Measurements from ENCODE around the gene CNTRL.
A peak's percentile ranks its signal among the peaks of the same experiment; 100 is the strongest.
"Not testable (repeated sequence)": the region's sequence is repeated elsewhere in the genome, so short reads cannot be mapped to it uniquely, and the experiment has no call there.

CNTRL gene, protein sequence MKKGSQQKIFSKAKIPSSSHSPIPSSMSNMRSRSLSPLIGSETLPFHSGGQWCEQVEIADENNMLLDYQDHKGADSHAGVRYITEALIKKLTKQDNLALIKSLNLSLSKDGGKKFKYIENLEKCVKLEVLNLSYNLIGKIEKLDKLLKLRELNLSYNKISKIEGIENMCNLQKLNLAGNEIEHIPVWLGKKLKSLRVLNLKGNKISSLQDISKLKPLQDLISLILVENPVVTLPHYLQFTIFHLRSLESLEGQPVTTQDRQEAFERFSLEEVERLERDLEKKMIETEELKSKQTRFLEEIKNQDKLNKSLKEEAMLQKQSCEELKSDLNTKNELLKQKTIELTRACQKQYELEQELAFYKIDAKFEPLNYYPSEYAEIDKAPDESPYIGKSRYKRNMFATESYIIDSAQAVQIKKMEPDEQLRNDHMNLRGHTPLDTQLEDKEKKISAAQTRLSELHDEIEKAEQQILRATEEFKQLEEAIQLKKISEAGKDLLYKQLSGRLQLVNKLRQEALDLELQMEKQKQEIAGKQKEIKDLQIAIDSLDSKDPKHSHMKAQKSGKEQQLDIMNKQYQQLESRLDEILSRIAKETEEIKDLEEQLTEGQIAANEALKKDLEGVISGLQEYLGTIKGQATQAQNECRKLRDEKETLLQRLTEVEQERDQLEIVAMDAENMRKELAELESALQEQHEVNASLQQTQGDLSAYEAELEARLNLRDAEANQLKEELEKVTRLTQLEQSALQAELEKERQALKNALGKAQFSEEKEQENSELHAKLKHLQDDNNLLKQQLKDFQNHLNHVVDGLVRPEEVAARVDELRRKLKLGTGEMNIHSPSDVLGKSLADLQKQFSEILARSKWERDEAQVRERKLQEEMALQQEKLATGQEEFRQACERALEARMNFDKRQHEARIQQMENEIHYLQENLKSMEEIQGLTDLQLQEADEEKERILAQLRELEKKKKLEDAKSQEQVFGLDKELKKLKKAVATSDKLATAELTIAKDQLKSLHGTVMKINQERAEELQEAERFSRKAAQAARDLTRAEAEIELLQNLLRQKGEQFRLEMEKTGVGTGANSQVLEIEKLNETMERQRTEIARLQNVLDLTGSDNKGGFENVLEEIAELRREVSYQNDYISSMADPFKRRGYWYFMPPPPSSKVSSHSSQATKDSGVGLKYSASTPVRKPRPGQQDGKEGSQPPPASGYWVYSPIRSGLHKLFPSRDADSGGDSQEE (N-terminal part only)

DNA sequence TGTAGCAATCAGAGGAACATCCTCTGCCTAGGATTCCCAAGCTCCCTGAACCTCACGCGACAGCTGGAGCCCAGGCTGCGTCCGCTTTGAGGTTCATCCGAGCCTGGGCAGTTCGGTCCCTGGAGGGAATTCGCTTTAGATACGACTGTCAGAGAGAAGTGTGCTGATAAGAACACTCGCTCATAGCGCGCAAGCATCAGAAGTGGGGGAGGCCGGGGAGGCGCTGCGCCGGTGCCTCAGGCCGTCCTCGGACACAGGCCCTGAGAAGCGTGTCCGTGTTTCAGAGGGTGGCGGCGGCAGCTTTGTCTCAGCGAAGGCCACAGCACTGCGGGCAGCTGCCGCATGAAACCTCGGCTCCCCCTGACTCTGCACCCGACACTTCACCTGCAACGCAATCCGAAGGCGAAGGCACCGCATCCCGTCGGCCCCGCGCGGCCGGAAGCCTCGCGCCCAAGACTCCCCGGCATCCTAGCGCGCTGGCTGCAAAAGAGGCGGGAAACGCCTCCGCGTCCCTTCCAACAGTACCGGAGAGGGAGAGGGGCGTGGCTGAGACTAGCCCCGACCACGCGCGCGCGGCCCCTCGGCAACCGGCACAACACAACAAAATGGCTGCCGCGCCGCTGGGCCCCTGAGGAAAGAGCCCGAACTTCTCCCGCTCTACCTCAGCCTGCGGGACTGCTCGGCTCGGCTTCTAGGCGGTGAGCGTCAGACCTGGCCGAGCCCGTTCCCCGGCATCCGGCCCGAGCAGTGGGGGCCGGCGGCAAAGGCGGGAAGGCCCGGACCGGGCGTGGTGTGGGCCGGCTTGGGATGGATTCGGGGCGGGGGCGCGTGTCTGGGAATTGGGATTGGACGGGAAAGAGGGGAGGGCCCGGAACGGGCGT lies at the start of gene CNTRL:
CNTRL (plus strand) TSS at position 586 of the 881 bp plus-strand sequence. CDS start 13,372 bp downstream, outside the sequence.
- peak; percentile 92 to 95 for DNase-seq

DNA sequence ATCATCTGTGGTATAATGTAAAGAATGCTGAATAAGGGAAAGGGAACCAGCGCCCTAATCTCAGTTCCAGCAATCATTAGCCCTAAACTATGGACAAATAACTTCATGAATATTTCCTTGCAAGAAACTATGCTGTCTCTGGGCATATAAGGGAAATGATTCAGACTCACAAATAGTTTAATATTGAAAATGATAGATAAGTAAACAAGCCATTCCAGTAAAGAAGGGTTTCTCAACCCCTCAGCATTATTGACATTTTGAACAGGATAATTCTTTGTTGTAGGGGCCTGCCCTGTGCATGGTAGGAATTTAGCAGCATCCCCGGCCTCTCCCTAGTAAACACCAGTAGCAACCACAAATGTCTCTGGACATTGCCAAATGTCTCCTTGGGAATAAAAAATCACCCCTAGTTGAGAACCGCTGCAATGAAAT lies 48.5 kb upstream of the CNTRL start:
- no peak for DNase-seq

DNA sequence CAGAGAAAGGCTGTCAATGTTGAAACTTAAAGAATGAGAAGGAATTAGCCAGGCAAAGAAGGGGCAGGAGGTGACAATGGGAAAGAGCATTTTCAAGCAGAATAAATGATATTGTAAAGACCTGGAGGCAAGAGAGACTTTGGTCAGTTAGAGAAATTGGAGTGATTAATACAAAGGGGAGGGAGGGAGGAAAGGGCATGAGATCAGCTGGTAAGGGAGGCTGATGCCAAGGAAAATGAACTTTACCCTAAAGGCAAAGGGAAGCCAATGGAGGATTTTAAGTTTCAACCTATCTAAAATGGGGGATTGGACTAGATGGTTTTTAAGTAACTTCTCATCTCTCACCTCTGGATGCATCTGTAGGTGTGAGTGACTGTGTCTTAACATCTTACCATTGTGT lies 48.0 kb upstream of the CNTRL start:
- DNase-seq: no peak

DNA sequence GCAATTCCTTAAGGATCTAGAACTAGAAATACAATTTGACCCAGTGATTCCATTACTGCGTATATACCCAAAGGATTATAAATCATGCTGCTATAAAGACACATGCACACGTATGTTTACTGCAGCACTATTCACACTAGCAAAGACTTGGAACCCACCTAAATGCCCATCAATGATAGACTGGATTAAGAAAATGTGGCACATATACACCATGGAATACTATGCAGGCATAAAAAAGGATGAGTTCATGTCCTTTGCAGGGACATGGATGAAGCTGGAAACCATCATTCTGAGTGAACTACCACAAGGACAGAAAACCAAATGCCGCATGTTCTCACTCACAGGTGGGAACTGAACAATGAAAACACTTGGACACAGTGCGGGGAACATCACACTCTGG lies 46.5 kb upstream of the CNTRL start:
- DNase-seq: not testable (repeated sequence)

DNA sequence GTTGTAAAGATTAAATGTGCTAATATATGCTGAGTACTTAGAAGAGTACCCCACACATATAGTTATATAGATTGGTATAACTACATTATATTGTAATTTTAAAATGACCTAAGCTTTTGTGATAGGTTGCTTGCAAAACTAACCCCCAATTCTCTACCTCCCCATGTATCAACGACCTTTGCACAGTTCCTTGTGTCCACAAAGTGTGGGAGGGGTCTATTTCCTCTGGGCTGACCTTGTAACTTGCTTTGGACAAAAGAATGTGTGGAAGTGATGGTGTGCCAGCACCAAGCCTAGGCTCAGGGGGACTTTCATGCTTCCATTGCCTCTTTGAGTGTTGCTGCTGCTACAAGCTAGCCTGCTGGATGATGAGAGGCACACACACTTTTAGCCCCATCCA lies 45.3 kb upstream of the CNTRL start:
- DNase-seq: no peak

DNA sequence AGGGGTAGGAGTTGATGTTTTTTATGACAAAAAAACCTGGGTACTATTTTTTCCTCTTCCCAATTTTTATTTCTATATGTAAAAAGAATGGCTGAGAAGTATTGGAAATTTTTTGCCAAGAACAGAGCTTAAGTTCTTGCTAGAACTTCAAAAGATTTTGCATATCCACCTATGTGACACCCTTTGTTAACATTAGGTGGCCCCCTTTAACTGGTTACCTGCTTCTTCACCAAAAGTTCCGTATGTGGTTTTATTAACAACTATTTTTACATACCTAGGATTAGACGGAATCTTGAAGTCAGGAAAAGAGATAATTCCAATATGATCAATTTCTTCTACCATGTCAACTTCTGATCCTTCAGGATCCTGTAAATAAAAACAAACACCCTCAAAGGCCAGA lies 40.2 kb upstream of the CNTRL start:
- DNase-seq: no peak

DNA sequence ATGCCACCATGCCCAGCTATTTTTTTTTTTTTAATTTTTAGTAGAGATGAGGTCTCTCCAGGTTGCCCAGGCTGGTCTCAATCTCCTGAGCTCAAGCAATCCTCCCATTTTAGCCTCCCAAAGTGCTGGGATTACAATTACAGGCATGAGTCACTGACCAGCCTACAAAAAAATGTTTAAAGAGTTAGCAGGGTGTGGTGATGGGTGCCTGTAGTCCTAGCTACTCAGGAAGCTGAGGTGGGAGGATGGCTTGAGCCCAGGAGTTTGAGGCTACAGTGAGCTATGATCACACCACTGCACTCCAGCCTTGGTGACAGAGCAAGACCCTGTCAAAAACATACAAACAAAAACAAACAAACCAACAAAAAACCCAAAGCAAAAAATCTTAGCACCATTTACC lies 39.0 kb upstream of the CNTRL start:
- not testable (repeated sequence) for DNase-seq

DNA sequence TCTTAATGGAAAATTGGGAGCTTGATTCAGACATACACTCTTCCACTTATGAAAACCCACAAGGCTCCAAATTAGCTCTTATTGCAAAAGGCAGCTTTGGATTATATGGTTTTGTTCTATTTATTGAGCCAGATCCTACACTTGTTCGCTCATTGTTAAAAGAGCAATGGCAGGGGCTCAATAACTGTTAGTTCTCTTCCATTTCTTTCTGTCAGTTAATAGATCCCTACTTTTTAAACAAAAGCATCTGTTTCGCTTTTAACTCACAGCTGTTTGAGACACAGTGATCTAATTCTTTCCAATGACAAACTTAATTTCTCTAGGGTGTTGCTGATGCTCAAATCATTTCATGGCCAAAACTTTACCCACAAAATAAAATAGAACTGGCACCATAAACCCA lies 36.4 kb upstream of the CNTRL start:
- no peak for DNase-seq

DNA sequence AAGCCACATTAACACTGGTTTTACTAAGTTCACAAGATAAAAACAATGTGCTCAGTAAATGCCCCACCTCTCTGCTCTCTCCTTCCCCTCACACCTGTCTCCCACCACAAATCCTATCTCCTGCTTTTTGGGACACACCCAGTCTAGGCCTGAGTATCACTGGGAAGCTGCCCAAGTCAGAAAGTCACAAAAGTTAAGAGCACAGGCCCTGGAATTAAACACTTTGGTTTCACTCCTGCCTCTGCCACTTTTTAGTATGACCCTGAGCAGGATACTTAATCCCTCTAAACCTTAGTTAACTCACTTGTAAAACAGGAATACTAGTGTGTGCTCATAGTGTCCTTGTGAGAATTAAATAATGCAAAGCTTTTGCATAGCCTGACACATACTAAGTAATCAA lies 36.0 kb upstream of the CNTRL start:
- no peak for DNase-seq

DNA sequence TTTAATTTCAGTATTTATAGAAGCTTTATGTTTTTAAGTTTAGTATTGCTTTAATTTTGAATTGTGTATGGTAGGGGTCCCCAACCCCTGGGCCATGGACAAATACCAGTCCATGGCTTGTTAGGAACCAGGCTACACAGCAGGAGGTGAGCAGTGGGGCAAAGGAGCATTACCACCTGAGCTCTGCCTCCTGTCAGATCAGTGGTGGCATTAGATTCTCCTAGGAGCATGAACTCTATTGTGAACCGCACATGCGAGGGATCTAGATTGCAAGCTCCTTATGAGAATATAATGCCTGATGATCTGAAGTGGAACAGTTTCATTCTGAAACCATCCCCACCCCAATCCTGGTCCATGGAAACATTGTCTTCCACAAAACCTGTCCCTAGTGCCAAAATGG lies 26.6 kb upstream of the CNTRL start:
- DNase-seq: no peak

DNA sequence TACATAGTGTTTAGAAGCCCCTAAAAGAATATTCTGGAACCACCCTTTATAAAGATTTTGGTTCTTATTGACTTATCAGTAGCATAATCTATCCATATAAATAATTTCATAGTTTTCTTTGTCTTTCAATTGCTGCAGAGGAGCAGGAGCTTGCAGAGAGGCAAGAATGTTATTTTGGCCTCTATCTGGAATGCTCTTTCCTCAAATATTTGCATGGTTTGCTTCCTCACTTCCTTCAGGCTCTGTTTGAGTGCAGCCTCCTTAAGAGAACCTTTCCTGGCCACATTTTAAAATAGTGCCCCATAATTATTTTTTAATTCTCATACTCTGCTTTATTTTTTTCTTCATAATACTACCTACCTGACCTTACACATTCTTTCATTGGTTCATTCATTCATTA lies 26.1 kb upstream of the CNTRL start:
- DNase-seq: no peak

DNA sequence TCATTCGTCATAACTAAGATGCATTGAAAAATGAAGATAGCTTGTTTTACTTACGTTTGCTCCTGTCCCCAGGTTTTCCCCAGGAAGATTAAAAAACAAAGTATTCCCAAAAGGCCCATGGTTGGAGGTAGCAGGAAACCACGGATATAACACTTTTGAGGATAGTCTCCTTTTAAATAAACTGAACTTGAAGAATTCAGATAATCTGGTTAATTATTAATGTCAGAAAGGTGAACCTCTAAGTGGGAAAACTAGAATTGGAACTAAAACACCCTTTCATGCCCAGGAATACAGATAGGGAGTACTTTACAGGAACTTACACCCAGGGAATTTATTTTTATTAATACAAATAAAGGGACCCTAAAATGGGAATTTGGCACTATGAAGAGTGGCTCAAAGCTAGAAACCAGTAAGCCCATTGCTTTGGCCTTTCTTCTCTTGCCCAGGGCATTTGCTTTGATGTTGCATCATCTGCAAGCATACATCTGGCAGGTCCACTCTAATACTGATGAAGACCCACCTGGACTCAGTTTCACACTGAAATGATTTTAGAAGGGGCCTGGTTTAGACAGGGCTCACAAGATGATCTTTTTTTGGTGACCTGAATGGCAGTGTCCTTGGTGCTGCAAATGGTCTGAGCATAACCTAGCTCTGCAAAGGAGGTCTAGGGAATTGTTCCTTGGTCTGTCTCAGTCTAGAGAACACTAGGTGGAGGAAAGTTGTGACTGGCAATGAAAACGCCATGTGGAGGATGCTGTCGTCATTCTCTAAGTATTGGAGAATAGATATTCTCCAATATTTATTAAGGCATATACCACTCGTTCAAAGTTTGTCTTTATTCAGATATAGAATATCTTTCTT lies 24.4 kb upstream of the CNTRL start, which contains the start of gene C5:
C5 (minus strand) TSS at position 148 of the 861 bp plus-strand sequence; CDS start at position 119, 29 bp downstream.
- DNase-seq: no peak

DNA sequence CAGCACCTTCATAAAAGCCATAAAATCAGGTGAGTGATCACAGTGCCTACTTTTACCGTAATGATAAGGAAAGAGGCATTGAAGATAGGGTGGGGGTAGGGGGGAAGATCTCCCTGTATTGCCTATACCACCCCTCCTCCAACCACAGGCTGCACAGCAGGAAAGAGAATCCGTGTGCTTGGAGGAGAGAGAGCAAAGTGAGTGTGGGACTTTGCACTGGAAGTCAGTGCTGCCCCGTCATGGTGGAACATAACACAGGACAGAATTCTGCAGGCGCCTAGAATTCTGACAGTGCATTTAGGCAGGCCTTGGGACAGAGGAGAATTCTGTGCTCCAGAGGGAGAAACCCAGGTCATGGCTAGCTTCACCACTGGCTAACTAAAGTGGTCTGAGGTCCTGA lies 21.2 kb upstream of the CNTRL start:
- no peak for DNase-seq

DNA sequence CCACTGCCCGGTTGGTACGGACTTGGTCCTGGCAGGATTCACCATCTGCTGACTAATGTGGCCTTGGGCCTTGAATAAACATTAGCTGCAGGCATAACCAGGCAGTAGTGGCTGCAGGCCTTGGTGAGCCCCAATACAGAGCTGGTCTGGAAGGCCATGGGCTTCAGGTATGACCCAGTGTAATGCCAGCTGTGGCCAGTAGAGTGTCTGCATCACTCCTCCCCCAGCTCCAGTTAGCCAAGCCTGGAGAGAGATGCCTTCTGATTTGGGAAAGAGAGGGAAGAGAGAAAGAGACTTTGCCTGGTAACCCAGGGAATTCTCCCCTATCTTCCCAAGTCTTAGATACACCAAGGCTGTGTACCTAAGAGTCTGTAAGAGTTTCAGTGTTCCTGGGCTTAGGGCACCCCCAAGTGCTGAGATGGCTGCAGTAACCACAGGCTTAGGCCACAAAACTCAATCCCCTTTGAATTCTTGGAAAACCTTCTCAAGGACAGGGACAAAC lies 19.1 kb upstream of the CNTRL start:
- DNase-seq: no peak

DNA sequence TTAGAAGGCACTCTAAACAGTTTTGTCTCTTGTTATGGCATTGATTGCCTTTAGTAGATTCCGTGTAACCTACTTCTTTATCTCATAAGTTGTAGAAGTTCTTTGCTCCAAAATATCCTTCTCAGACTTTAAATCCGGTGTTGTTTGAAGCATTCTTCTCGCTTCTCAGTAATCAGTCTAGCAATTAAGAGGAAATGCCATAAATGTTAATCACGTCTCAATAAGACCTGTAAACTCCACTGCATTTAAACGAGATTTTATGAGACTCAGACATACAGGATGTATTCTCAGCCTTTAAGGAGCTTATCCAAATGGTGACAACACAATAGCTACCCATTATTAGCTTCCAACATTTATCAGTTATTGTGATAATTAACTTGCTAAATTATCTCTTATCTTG lies 16.9 kb upstream of the CNTRL start:
- no peak for DNase-seq

DNA sequence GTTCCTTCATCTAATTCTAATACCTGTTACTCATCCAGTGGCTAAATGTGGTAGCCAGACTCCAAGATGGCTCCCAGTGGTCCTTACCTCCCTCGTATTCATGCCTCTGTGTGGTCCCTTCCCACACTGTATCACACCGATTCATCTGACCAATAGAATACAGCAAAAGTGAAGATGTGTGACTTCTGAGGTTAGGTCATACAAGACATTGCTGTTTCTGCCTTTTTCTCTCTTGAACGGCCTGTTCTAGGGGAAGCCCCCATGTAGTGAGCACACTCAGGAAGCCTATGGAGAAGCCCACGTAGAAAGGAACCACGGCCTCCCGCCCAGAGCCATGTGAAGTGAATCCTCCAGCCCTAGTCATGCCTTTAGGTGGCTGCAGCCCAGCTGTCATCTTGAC lies 15.2 kb upstream of the CNTRL start:
- DNase-seq: no peak

DNA sequence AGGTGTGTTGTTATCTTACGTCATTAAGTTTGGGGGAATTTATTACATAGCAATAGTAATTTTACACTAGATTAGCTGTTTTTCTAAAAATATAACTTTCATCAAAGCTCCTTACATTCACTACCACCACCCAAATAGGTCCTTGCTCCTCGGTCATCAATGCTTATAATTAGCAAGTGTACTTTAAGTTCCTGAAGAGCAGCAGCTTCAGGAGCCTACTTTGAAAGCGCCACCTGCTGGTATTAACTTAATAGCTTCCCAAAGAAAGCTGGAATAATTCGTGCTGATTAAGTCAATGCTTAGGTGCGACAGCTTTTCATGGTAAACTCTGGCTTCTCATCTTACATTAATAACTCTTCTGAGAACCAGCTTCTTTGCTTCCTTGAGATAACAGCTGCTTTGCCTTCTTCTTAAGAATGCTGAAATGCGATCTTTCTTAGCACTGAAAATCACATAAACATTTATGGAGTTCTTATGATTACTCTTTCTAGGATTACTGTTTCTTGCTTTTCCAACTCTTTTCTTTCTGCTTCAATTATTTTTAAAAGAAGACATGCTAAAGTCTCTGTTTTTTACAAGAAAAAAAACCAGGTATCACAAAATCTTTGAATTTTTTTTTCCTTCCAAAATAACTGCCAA lies 14.6 kb upstream of the CNTRL start:
- DNase-seq: peak in 1 of 2 donors; percentile 27

DNA sequence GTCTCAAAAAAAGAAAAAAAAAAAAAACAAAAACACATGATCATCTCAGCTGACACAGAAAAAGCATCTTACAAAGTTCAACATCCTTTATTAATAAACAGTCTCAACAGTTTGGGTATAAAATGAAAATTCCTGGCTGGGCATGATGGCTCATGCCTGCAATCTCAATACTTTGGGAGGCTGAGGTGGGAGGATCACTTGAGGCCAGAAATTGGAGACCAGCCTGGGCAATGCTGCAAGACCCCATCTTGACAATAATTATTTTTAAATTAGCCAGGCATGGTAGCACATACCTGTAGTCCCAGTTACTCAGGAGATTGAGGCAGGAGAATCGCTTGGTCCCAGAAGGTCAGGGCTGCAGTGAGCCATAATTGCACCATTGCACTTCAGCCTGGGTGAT lies 7.9 kb upstream of the CNTRL start:
- DNase-seq: no peak

DNA sequence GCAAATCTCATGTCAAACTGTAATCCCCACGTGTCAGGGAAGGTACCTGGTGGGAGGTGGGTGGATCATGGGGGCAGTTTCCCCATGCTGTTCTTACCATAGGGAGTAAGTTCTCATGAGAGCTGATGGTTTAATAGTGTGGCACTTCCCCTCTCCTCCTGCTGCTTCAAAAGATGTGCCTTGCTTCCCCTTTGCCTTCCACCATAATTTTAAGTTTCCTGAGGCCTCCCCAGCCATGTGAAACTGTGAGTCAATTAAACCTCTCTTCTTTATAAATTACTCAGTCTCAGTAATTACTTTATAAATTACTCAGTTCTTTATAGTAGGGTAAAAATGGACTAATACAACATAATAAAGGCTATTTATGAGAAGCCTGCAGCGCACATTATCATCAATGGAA lies 7.1 kb upstream of the CNTRL start:
- no peak for DNase-seq

DNA sequence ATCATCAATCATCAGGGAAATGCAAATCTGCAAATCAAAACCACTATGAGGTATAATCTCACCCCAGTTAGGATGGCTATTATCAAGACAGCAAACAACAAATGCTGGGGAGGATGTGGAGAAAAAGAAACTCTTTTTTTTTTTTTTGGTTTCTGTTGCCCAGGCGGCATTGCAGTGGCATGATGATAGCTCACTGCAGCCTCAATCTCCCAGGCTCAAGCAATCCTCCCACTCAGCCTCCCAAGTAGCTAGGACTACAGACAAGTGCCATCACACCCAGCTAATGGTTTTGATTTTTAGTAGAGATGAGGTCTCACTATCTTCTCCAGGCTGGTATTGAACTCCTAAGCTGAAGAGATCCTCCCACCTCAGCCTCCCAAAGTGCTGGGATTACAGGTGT lies 5.4 kb upstream of the CNTRL start:
- DNase-seq: no peak

Measured in stimulated activated CD4-positive, alpha-beta T cell treated with anti-CD3 and anti-CD28 coated beads, Interleukin-2, amount 100 ng/mL, for 24 hours (primary cell).